GM18526 (cell line): ENCODE data around the gene ACO1.

Experiments
- POLR2A ChIP-seq: IDR thresholded peaks from 3 replicates; pipeline ENCODE4 v1.6.1; 2011; ENCODE audit not compliant: insufficient read length; ENCODE audit errors: extremely low read depth

The ACO1 gene

GRCh38 chr9:32427111-32427873, 42.8 kb downstream of the ACO1 start:
- TF ChIP-seq POLR2A: no peak

DNA sequence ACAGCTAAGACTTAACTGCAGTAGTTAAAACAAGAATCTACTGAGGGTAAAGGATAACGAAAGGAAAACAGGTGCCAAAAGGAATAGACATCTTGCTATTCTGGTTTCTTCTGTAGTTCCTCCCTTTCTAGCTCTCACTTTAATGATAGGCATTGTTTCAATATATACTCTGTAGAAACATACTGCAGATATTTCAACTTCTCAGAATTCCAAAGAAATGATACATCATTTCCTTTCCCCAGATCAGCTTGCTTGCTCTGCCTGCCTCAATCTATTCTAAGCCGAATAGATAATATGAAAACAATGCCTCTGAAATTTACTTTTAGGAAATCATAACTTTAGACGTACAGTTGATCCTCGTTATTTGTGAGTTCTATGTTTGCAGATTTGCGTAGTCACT, 46.3 kb downstream of the ACO1 start:
- no peak for TF ChIP-seq POLR2A

GRCh38 chr9:32431196-32431595, 46.8 kb downstream of the ACO1 start:
- TF ChIP-seq POLR2A: no peak

DNA sequence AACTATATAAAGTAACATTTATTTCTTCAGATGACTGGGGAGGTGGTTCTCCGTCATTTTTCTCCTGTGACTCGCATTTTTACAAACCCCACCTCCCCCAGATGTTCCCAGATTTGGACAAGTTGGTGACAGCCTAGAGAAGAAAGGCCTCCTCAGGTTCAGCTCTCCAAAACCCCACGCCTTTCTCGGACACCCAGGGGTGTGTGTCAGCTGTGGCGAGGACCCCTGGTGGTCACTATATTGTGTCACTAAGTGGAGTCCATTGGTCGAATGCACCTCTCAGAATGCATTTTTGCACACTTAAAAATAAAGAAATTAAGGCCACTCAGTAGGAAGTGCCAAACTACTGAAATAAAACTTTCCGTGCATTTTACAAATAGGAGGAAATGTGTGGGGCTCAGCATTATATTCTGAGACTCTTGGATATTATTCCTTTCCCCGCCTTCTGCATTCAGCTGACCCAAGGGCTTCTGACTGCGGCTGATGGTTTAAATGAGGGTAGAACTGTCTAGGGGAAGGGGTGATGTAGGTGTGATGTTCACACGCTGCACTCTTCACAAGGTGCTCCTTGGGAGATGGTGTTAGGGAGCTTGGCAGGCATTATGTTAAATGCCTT, 47.6 kb downstream of the ACO1 start:
- TF ChIP-seq POLR2A: no peak

- no peak for TF ChIP-seq POLR2A
These were observed 50.4 kb downstream of the ACO1 start for GRCh38 chr9:32434892-32435291.

GRCh38 chr9:32441678-32442077, 57.2 kb downstream of the ACO1 start:
- TF ChIP-seq POLR2A: no peak

GRCh38 chr9:32442433-32442832, 58.0 kb downstream of the ACO1 start:
- TF ChIP-seq POLR2A: no peak

DNA sequence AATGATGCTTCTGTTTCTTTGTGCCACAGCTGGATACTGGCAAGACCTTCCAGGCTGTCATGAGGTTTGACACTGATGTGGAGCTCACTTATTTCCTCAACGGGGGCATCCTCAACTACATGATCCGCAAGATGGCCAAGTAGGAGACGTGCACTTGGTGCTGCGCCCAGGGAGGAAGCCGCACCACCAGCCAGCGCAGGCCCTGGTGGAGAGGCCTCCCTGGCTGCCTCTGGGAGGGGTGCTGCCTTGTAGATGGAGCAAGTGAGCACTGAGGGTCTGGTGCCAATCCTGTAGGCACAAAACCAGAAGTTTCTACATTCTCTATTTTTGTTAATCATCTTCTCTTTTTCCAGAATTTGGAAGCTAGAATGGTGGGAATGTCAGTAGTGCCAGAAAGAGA, 65.5 kb downstream of the ACO1 start:
- TF ChIP-seq POLR2A: no peak

DNA sequence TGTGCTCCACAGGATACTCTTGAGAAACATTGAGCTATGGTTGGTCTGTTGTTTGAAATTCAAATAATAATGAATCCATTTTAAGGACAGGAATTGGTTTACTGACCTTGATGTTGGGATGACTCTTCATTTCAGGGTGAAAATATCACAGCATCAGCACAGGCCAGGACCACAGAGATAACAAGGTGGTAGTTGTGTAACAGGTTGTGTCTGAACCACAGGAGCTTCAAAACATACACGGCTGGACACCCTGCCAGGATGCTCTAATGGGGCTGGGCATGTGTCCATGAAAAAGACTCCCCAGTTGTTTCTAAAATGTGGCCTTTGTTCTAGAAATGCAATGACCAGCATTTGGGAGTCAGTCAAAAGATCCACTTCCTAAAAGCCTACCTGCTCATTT, 69.8 kb downstream of the ACO1 start:
- no peak for TF ChIP-seq POLR2A

- TF ChIP-seq POLR2A: no peak
These were observed 71.3 kb downstream of the ACO1 start for GRCh38 chr9:32455738-32456137.

DNA sequence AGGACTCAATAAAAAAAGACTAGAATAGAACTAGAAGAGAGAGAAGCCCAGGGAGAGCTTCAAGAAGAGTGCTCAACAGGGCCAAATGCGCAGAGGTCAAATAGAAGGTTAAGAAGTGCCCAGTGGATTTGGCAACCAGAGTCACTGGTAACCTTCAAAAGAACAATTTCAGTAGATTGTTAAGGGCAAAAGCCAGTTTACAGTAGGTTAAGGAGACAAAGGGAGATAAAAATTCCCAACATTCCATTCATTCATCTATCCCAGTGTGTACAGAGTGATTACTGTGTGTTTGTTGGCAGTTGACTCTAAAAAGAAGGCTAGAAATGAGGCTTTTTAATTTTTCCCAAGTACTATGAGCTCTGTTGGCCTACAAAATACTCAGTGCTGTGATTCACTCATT, 72.1 kb downstream of the ACO1 start:
- TF ChIP-seq POLR2A: no peak

GRCh38 chr9:32463500-32464293, 79.3 kb downstream of the ACO1 start:
- TF ChIP-seq POLR2A: no peak

DNA sequence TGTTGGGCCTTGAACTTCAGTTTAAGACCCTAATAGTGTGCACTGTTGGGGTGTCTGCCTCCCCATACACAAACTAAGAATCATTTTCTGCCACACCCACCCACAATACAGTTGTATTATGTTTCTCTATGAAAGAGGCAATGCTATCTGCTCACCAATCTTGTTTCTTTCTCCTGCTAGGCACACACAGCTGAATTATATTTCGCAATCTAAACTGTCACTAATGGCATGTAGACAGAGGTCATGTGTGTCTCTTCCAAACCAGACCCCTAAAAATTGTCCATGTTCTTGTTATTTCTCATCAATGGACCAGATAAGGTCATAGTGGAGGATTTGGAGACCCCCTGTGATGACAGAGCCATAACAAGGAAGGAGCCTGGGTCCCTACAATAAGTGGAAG, 84.3 kb downstream of the ACO1 start:
- TF ChIP-seq POLR2A: no peak

GRCh38 chr9:32472344-32472743, 87.9 kb downstream of the ACO1 start:
- TF ChIP-seq POLR2A: no peak

- TF ChIP-seq POLR2A: no peak
These were observed 98.9 kb downstream of the ACO1 start for GRCh38 chr9:32483343-32483742.

- no peak for TF ChIP-seq POLR2A
These were observed 102.6 kb downstream of the ACO1 start for GRCh38 chr9:32486839-32487562.

DNA sequence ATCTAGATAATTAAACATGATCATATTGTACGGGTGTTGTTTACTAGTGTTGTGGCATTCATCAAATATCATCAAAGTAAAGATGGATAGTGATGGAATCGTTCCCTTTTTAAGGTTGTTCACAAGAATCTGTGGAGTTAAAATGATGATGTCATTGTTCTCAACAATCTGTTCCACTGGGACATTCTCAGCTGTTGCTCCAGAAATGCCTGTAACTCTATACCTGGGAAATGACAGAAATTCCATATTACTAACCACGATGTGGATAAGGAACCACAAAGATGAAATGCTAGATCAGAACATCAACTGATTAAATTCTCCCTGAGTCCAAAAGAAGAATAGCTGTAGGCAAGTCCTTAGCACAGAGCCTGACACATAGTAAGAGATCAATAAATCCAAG, 103.5 kb downstream of the ACO1 start:
- TF ChIP-seq POLR2A: no peak
